Fibroblast of mammary gland (primary cell): ENCODE data around the gene ACAT1.
A peak's percentile ranks its signal among the peaks of the same experiment; 100 is the strongest.

Experiments used
- DNase-seq: peaks from one replicate; pipeline ENCODE4 v3.0.0-alpha.2; 2010; ENCODE audit warnings: low read depth
- H3K4me3 ChIP-seq: 2 replicates; pipeline ENCODE4 v1.5.1; 2011; ENCODE audit warnings: low read depth, mild to moderate bottlenecking, low read length, moderate library complexity; ENCODE audit not compliant: control insufficient read depth
- TF ChIP-seq, protein P1 (sequence below): conservative IDR thresholded peaks from 2 replicates; pipeline ENCODE4 v1.5.1; 2011; ENCODE audit warnings: low read depth, low read length, inconsistent platforms; ENCODE audit not compliant: control insufficient read depth, insufficient read depth

ACAT1 gene

DNA sequence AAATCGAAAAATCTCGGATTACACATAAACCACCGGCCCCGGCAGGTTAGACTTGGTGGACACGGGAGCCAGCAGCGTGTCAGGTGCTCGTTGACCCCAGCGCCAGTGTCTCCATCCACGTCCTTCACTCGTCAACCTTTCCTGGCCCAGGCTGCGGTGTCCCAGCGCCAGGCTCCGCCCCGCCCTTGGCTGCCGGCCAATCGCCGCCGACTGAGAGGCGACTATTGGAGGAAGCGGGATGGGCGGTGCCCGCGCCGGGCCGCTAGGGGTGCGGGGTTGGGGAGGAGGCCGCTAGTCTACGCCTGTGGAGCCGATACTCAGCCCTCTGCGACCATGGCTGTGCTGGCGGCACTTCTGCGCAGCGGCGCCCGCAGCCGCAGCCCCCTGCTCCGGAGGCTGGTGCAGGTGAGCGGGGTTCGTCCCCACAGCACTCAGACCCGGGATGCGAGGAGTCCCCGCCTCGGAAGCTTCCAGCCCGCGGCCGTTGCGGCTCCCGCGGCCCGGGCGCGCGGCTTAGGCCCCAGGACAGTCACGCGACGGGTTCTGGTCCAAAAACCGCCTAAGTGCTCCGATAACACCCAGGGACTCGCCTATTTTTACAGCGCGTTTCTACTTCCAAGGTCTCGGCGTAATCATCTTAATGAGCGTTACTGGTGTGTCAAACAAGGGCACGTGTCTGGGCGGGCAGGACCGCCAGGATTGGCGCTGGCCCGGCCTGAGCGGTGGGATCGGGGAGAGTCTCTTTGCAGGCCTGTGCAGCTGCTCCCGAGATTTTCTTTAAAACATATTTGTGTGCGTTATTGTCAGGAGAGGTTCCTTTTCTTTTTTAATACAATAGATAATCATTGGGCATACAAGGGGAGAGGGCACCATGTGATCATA is at the start of gene ACAT1:
TSS of gene ACAT1 (plus strand) at position 294 of the 882 bp plus-strand sequence. CDS start at position 334, 40 bp downstream.
- H3K4me3 ChIP-seq: peak within 1 kb of the TSS; percentile 72
- TF ChIP-seq, protein P1, sequence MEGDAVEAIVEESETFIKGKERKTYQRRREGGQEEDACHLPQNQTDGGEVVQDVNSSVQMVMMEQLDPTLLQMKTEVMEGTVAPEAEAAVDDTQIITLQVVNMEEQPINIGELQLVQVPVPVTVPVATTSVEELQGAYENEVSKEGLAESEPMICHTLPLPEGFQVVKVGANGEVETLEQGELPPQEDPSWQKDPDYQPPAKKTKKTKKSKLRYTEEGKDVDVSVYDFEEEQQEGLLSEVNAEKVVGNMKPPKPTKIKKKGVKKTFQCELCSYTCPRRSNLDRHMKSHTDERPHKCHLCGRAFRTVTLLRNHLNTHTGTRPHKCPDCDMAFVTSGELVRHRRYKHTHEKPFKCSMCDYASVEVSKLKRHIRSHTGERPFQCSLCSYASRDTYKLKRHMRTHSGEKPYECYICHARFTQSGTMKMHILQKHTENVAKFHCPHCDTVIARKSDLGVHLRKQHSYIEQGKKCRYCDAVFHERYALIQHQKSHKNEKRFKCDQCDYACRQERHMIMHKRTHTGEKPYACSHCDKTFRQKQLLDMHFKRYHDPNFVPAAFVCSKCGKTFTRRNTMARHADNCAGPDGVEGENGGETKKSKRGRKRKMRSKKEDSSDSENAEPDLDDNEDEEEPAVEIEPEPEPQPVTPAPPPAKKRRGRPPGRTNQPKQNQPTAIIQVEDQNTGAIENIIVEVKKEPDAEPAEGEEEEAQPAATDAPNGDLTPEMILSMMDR: no peak
- peak; percentile 86 for DNase-seq

DNA sequence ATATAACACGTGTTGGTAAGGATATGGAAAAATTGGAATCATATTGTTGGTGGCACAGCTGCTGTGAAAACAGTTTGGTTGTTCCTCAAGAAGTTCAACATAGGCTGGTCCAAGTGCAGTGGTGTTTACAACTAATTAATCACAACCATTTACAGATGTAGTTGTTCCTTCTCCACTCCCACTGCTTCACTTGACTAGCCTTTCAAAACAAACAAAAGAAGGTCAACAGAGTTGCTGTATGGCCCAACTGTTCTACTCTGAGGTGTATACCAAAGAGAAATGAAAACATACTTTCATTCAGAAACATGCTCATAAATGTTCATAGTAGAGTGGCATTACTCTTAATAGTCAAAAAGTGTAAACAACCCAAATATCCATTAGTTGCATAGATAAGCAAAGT is 36.6 kb upstream of the ACAT1 start:
- no peak overlapping the region for H3K4me3 ChIP-seq
- TF ChIP-seq, protein P1: no peak
- DNase-seq: no peak

DNA sequence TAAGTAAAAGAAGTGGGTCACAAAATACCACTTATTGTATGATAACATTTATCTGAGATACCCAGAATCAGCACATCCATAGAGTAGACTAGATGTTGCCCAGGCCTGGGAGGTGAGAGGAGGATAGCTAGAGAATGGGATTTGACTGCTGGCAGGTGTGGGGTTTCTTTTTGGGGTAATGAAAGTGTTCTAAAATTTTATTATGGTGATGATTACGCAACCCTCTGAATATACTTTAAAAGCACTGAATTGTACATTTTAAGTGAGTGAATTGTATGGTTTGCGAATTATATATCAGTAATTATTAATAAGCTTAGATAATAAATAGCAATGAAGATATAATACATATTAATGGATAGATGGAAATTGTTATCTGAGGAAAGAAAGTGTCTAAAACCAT is 35.7 kb upstream of the ACAT1 start:
- no peak for DNase-seq
- TF ChIP-seq, protein P1: no peak
- no peak overlapping the region for H3K4me3 ChIP-seq

- H3K4me3 ChIP-seq: no peak overlapping the region
- TF ChIP-seq, protein P1: no peak
- DNase-seq: no peak
Observed at GRCh38 chr11:108092134-108092533, 29.2 kb upstream of the ACAT1 start.

DNA sequence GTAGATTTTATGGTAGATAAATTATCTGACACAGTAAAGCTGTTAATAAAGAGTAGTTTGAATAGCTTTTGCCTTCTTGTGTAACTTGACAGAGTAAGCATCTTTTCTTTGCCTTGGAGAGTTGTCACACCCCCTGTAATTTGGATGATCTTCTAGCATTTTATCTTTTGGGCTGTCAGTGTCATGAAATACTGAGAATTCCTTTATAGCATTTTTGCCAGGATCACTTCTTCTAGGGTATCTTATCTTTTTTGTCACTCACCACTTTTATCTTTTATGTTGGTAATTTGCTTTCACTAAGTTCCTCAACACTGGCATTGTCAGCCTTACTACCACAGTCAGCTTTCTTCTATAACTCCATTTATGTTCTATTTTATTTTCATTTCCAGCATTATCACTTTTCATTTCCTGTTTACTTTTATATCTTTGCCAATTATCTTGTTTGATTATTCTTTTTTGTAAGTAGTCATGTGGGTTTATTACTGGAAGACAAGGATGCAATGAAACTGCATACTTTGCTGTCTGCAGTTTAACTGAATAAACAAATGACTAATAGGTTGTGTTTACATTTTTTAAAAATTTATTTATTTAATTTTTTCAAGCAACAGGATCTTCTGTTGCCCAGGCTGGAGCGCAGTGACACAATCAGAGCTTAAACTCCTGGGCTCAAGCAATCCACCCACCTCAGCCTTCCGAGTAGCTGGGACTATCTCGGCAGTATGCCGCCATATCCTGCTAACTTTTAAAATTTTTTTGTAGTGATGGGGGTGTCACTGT is 28.1 kb upstream of the ACAT1 start:
- H3K4me3 ChIP-seq: no peak overlapping the region
- DNase-seq: peak; percentile 6
- TF ChIP-seq, protein P1: no peak

DNA sequence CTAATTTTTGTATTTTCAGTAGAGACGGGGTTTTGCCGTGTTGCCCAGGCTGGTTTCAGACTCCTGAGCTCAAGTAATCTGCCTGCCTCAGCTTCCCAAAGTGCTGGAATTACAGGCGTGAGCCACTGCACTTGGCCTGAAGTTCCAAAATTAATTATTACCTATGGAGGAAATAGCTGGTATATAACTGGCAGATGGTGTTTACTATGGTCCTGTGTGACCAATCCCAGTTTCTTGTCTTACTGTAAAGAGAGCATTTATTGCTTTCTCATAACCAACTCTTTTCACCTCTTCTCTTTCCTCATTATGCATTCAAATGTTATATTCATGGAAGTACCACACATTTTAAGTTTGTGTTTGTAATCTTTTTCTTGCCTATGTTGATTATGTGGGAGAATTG is 24.2 kb upstream of the ACAT1 start:
- TF ChIP-seq, protein P1: no peak
- no peak overlapping the region for H3K4me3 ChIP-seq
- DNase-seq: no peak
